ENCODE measurements around the gene NCAPD3. TPM values are rescaled to one million over a fixed set of nuclear protein-coding genes. Genes with fewer than 3 reads are reported as not detected.

NCAPD3 gene
- total and polyA plus RNA-seq, 9 of the 15 experiments (the other 6 are each of a cell fraction or from before 2014, with no cell fraction given), result 23.6 to 80.6 (median 58.6) TPM

DNA sequence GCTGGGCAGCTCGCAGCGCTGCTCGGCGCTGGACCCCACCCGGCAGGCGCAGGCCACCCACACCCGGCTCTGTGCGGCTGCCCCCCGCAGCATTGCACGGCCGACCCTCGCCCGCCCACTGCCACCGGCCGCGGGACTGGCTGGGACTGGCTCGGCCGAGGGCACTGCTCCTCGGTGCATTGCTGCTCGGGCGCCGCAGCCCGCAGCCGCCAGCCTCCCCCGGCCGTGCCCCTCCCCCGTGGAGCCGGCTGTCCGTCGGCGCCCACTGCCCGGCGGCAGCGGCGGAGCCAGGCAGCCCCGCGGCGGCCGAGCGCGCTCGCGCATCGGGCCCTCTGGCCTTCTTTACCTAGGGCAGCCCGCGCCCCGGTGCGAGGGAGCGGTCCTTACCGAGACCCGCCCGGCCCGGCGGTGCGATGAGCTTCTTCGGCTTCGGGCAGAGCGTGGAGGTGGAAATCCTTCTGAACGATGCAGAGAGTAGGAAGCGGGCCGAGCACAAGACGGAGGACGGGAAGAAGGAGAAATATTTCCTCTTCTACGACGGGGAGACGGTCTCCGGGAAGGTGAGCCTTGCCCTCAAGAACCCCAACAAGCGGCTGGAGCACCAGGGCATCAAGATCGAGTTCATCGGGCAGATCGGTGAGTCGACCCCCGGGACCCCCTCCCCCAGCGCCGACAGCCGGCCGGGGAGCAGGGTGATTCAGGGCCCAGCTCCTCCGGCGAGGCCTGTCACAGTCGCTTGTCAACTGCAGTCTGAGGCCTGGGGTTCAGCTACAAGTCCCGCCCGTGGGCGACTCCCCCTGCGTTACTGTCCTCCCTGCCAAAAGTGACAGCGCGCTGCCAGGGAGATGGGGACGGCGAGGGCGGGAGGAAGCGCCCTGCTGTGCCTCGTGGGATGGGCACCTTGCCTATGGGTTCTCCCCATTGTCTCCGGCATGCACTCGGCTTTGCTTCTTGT lies 1.2 kb upstream of the NCAPD3 start (continued):
- no peak for TF ChIP-seq MGA (IDR thresholded peaks at IDR 0.05)
- TF ChIP-seq, protein P1, sequence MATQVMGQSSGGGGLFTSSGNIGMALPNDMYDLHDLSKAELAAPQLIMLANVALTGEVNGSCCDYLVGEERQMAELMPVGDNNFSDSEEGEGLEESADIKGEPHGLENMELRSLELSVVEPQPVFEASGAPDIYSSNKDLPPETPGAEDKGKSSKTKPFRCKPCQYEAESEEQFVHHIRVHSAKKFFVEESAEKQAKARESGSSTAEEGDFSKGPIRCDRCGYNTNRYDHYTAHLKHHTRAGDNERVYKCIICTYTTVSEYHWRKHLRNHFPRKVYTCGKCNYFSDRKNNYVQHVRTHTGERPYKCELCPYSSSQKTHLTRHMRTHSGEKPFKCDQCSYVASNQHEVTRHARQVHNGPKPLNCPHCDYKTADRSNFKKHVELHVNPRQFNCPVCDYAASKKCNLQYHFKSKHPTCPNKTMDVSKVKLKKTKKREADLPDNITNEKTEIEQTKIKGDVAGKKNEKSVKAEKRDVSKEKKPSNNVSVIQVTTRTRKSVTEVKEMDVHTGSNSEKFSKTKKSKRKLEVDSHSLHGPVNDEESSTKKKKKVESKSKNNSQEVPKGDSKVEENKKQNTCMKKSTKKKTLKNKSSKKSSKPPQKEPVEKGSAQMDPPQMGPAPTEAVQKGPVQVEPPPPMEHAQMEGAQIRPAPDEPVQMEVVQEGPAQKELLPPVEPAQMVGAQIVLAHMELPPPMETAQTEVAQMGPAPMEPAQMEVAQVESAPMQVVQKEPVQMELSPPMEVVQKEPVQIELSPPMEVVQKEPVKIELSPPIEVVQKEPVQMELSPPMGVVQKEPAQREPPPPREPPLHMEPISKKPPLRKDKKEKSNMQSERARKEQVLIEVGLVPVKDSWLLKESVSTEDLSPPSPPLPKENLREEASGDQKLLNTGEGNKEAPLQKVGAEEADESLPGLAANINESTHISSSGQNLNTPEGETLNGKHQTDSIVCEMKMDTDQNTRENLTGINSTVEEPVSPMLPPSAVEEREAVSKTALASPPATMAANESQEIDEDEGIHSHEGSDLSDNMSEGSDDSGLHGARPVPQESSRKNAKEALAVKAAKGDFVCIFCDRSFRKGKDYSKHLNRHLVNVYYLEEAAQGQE (IDR thresholded peaks at IDR 0.05; ENCODE audit: borderline replicate concordance), result 0 out of 2 replicates have a peak, but pooled peaks have one; percentile 30
- TF ChIP-seq, protein P1 (CRISPR knock-in tag; IDR thresholded peaks at IDR 0.05; ENCODE audit: low read depth), result no peak
- TF ChIP-seq ZNF121 (CRISPR knock-in tag; conservative IDR thresholded peaks at IDR 0.05), result no peak
- TF ChIP-seq RFX1 (IDR thresholded peaks at IDR 0.05), result no peak; the same call in 1 of the 2 replicates
- TF ChIP-seq FOS (IDR thresholded peaks at IDR 0.05; ENCODE audit: extremely low read depth, insufficient read length), result no peak
- no peak for TF ChIP-seq ZBTB17 (CRISPR knock-in tag; IDR thresholded peaks at IDR 0.05)
